Endodermal cell (in vitro differentiated cells): Measurements from ENCODE around the gene DUOXA2. TPM values are rescaled to one million over a fixed set of nuclear protein-coding genes. Genes with fewer than 3 reads are reported as not detected.

Source experiments
- DNase-seq: peaks from one replicate; pipeline ENCODE4 v3.0.0-alpha.2; 2017
- H3K27ac ChIP-seq: 2 replicates; pipeline ENCODE4 v1.5.1; 2013; ENCODE audit warnings: mild to moderate bottlenecking, low read depth, low read length, moderate library complexity
- H3K27me3 ChIP-seq: 2 replicates; pipeline ENCODE4 v1.6.1; 2013; ENCODE audit warnings: mild to moderate bottlenecking, low read length, moderate library complexity; ENCODE audit not compliant: insufficient read depth, control insufficient read depth, poor library complexity, severe bottlenecking
- H3K36me3 ChIP-seq: 2 replicates; pipeline ENCODE4 v1.7.0; 2013; ENCODE audit warnings: mild to moderate bottlenecking, low read length, moderate library complexity; ENCODE audit not compliant: control insufficient read depth, insufficient read depth
- H3K4me1 ChIP-seq: one replicate; pipeline ENCODE4 v1.7.0; 2013; ENCODE audit warnings: low read length; ENCODE audit not compliant: control insufficient read depth, insufficient read depth
- H3K4me3 ChIP-seq: 2 replicates; pipeline ENCODE4 v1.5.1; 2013; ENCODE audit warnings: mild to moderate bottlenecking, low read length, moderate library complexity
- H3K9ac ChIP-seq: 2 replicates; pipeline ENCODE4 v1.6.1; 2013; ENCODE audit warnings: mild to moderate bottlenecking, low read length, moderate library complexity; ENCODE audit not compliant: poor library complexity, severe bottlenecking; ENCODE audit errors: extremely low read depth
- H3K9me3 ChIP-seq: 2 replicates; pipeline ENCODE4 v1.6.1; 2013; ENCODE audit warnings: mild to moderate bottlenecking, low read length, moderate library complexity; ENCODE audit not compliant: control insufficient read depth
- H3K27ac Mint-ChIP-seq: 2 replicates; pipeline ENCODE4 v1.8.0; 2020; ENCODE audit warnings: mixed read lengths
- H3K27me3 Mint-ChIP-seq: 2 replicates; pipeline ENCODE4 v1.8.0; 2021; ENCODE audit warnings: mild to moderate bottlenecking, mixed read lengths; ENCODE audit not compliant: insufficient read depth
- H3K36me3 Mint-ChIP-seq: 2 replicates; pipeline ENCODE4 v1.8.0; 2020; ENCODE audit warnings: low read depth, mixed read lengths
- H3K4me1 Mint-ChIP-seq: 2 replicates; pipeline ENCODE4 v1.8.0; 2020; ENCODE audit warnings: mixed read lengths
- H3K4me3 Mint-ChIP-seq: 2 replicates; pipeline ENCODE4 v1.8.0; 2020; ENCODE audit warnings: mild to moderate bottlenecking, moderate library complexity, mixed read lengths
- H3K9me3 Mint-ChIP-seq: 2 replicates; pipeline ENCODE4 v1.8.0; 2020; ENCODE audit warnings: mild to moderate bottlenecking, mixed read lengths
- WGBS, 2 experiments: methylation state at CpG; one replicate each; pipeline versions ENCODE4 v1.1.5 to v1.1.7; 2013; ENCODE audit warnings: missing lambda C conversion rate in 2 of 2, mixed read lengths in 1 of 2; ENCODE audit not compliant: insufficient coverage in 1 of 2, insufficient read length in 1 of 2; 5-methylcytosine and 5-hydroxymethylcytosine counted together
- total RNA-seq, 2 donors: library from RNA; stranded (reverse); fragmentation: NEBNext Ultra II Directional in 1 of 2; extraction: Animal tissue kit (Norgen Biotek cat#: 25700) in 1 of 2; gene quantifications; 2 replicates in 1 of 2; 3 replicates in 1 of 2; pipeline ENCODE4 v1.2.1, GENCODE V29; 2021
- TF ChIP-seq, protein P1 (sequence below): fragments of 200-600 bp; sonication (generic); conservative IDR thresholded peaks from 2 replicates; pipeline ENCODE4 v1.5.0; 2021; ENCODE audit warnings: antibody characterized with exemption, mild to moderate bottlenecking

Gene DUOXA2
- total RNA-seq, 2 donors from 2014 or later = not detected

DNA sequence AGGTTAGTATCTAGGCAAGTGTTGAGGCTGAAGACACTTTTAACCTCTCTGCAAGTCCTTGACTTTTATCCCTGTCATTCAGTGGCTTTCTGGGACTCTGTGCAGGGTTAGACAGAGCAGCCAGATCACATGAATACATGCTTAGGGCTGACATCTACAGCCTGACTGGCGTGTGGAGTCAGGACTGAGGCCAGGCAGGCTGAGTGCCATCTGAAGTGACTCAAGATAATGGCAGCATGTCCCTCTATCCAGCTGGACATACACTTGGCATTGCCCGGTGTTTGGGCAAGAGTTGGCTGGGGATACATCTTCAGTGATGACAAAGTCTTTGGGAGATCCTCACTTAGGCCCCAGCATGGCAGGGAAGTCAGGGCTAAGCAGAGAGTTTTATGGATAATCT, 22.6 kb upstream of the DUOXA2 start:
- Histone ChIP-seq H3K4me1 (peaks cover 8% of the 10 kb centered on the region), H3K9ac (no peak overlapping the region), H3K27me3 (peaks cover 94% of the 10 kb centered on the region), H3K4me3 (no peak overlapping the region), H3K9me3 (no peaks in the 10 kb centered on the region), H3K36me3 (no peaks in the 10 kb centered on the region), H3K27ac (no peak overlapping the region)
- H3K9me3 Mint-ChIP-seq = no peaks in the 10 kb centered on the region
- peaks cover 74% of the 10 kb centered on the region for H3K27me3 Mint-ChIP-seq
- no peaks in the 10 kb centered on the region for H3K36me3 Mint-ChIP-seq
- H3K4me3 Mint-ChIP-seq = no peak overlapping the region
- no peak for DNase-seq
- 87 to 91% methylated on average over 2 of the region's 2 CpGs for WGBS, 2 experiments
- TF ChIP-seq, protein P1, sequence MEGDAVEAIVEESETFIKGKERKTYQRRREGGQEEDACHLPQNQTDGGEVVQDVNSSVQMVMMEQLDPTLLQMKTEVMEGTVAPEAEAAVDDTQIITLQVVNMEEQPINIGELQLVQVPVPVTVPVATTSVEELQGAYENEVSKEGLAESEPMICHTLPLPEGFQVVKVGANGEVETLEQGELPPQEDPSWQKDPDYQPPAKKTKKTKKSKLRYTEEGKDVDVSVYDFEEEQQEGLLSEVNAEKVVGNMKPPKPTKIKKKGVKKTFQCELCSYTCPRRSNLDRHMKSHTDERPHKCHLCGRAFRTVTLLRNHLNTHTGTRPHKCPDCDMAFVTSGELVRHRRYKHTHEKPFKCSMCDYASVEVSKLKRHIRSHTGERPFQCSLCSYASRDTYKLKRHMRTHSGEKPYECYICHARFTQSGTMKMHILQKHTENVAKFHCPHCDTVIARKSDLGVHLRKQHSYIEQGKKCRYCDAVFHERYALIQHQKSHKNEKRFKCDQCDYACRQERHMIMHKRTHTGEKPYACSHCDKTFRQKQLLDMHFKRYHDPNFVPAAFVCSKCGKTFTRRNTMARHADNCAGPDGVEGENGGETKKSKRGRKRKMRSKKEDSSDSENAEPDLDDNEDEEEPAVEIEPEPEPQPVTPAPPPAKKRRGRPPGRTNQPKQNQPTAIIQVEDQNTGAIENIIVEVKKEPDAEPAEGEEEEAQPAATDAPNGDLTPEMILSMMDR = no peak
- H3K27ac Mint-ChIP-seq = no peak overlapping the region
- peaks cover 10% of the 10 kb centered on the region for H3K4me1 Mint-ChIP-seq

DNA sequence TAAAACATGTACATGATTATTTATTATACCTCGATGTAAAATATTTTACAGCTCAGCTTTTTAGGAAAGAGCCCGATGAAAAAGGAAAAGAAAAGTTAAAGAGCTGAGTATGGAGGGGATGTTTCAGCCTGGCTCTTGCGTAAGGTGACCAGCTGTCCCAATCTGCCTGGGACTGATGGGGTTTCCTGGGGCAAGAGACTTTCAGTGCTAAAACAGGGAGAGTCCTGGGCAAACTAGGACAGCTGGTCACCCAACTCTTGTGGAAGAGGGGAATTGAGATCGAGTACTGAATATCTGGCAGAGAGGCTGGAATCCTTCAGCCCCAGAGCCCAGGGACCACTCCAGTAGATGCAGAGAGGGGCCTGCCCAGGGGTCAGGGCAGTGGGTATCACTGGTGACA, 21.1 kb upstream of the DUOXA2 start:
- Histone ChIP-seq H3K27ac (no peak overlapping the region), H3K4me3 (no peak overlapping the region), H3K4me1 (peaks cover 8% of the 10 kb centered on the region), H3K27me3 (peaks cover 91% of the 10 kb centered on the region), H3K9ac (no peak overlapping the region), H3K36me3 (no peaks in the 10 kb centered on the region), H3K9me3 (no peaks in the 10 kb centered on the region)
- DNase-seq = no peak
- H3K4me1 Mint-ChIP-seq = peaks cover 10% of the 10 kb centered on the region
- H3K4me3 Mint-ChIP-seq = no peak overlapping the region
- TF ChIP-seq, protein P1 = no peak
- H3K36me3 Mint-ChIP-seq = no peaks in the 10 kb centered on the region
- 83 to 96% methylated on average over 4 of the region's 4 CpGs for WGBS, 2 experiments
- peaks cover 70% of the 10 kb centered on the region for H3K27me3 Mint-ChIP-seq
- no peaks in the 10 kb centered on the region for H3K9me3 Mint-ChIP-seq
- H3K27ac Mint-ChIP-seq = no peak overlapping the region

DNA sequence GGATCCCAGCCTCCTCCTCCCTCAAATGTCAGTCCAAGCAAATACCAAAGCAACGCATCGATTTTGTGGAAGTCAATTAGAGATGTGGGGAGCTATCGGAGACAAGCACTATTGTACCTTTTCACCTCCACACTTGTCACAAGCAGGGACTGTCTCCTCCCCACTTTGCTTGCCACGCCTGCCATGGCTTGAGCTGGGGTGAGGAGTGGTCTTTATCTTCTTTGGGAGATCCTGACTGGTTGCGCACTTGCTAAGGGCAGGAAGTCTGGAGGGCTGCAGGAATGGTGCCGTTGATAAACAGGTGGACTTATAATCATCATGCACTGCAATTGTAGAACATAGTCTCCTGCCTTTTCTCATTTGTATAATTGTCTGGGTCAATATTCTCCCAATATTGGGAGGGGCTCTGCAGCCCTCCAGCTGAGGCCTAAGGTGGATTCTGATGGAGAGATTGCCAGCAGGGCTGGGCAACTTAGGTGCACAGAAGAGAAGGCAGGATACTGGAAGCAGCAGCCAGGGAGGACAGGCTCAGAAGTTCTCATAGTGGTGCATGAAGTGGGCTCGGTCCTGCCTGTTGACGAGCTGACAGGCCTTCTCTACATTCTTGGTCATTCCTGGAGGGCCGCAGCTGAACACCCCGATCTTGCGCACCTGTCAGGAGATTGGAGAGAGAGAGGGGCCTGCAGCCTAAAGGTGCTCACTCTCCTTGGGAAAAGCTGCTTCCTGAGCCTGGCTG, 20.3 kb upstream of the DUOXA2 start:
- no peaks in the 10 kb centered on the region for H3K36me3 Mint-ChIP-seq
- Histone ChIP-seq H3K9ac (no peak overlapping the region), H3K36me3 (no peaks in the 10 kb centered on the region), H3K27me3 (peaks cover 90% of the 10 kb centered on the region), H3K4me1 (peaks cover 7% of the 10 kb centered on the region), H3K9me3 (no peaks in the 10 kb centered on the region), H3K27ac (no peak overlapping the region), H3K4me3 (no peak overlapping the region)
- H3K9me3 Mint-ChIP-seq = no peaks in the 10 kb centered on the region
- TF ChIP-seq, protein P1 = no peak
- no peak overlapping the region for H3K4me3 Mint-ChIP-seq
- WGBS, 2 experiments = 94 to 97% methylated on average over 5 to 11 of the region's 11 CpGs
- peaks cover 7% of the 10 kb centered on the region for H3K4me1 Mint-ChIP-seq
- no peak for DNase-seq
- H3K27ac Mint-ChIP-seq = no peak overlapping the region
- H3K27me3 Mint-ChIP-seq = peaks cover 67% of the 10 kb centered on the region
